HG03097 (cell line): ENCODE data around the gene DIRAS2.

Source experiments
- ATAC-seq: cut with Tn5 transposase; IDR thresholded peaks from one replicate; pipeline ENCODE4 v1.9.1; 2021; ENCODE audit not compliant: unreplicated experiment, low FRiP score

DIRAS2 gene

DNA sequence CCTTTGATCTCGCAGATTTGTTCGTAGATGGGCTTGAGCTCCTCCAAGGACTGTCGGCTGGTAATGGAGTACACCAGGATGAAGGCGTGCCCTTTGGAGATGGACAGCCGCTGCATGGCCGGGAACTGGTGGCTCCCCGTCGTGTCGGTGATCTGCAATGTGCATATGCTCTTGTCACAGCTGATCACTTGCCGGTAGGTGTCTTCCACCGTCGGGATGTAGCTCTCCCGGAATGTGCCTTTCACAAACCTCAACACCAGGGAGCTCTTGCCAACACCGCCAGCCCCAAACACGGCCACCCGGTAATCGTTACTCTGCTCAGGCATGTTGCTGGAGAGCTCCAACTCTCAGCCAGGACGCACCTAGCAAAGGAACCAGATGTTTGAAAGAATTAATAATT, 29.1 kb downstream of the DIRAS2 start:
- no peak for ATAC-seq

DNA sequence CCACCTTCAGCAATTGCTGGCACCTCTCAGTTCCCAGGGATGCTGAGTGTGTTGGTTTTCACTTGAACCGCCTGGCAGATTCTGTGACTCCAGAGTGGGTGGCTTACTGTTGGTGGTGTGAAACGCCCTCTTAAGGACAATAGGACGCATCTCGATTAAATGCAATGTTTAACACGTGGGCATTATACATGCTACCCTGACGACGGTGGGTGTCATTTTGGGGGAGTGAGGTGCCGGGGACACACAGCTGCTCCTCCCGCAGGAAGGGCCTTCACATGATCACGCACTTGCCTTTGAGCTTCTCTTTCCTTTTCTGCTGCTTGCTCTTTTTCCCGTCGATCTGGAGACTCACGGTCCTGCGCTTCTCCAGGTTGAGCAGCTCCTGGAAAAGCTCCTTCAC, 29.7 kb downstream of the DIRAS2 start:
- ATAC-seq = no peak

DNA sequence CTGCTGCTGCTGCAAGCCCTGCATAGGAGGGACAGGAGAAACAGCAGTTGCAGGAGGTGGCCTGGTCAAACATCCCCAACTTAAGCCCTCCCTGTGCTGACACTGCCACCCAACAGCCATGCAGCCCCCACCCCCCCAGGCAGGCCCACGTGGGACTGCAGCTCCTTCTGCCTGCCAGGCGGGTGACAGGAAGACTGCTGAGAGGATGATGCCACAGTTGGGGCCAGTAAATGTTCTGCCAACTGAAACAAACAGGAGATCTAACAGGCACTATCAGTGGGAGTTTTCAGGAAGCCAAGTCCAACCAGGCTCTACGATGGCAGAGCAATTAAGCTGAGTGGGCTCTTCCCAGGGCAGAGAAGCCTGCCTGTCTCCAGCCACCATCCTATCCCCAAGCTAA, 31.1 kb downstream of the DIRAS2 start:
- no peak for ATAC-seq

DNA sequence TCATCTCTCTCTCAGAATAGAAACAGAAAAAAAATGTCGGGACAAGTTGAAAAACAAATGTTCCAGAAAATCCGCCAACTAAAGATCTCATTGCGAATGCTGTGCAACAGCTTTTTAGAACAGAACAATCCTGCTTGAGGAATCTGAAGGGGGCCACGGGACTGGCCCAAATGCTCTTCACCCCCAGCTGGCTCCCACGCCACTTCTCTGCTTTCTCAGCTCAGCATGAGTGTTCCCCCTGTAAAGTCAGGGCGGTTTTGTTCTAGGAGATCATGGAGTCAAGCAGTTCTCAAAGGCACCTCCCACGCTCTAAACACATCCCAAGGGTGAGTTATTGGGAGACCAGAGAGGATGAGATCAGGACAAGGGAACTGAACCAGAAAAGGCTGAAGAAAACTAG, 31.5 kb downstream of the DIRAS2 start:
- no peak for ATAC-seq

DNA sequence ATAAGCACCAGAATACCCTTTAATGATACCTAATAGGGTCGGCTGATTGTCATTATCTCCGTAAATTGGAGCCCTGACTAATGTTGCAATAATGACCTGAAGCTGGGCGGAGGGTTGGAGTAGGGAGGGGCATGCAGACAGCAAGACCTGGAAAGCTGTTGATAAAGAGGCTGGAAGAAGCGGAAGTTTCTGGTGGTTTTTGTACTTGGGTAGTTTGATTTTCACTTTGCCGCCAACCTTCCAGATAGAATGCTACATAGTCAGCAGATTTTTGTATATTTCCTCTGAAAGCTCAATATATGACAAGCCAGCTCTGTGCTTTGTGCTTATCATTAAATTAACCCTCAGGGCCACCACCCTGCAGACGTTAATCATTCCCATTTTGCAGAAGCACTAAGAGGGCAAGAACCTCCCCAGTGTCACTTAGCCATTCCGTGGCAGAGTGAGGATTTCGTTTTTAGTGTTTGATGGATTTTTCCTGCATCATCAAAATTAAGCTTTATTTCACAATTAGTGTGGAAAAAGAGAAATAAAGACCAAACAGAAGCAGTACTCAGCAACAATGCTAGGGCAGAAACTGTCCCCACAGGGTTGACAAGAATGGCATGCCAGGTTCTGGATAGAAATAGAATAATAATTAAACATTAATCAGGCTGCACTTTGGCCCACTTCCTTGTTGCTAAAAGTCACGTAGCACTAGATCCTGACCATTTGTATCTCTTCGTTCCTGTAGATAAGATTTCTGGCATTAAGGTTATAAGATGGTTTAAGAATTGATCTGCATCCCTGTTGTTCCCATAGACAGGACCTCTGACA, 34.7 kb downstream of the DIRAS2 start:
- ATAC-seq = no peak

DNA sequence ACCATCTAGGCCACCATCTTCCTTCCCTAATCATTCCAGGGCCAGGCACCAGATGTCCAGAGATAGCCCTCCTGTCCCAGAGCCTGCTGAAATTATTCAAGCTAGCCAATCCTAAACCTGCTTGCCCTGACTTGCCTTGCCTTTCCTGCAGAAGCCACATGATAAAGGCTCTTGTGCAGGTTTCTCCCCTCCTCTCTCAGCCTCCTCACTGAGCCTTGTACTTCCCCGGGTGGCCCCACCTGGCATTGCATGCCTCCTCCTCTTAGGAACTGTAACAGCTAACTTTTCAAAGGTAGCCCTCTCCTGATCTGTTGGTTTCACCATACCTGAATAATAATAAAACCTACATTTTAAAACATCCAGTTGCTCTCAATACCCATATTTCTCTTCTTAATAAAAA, 42.6 kb downstream of the DIRAS2 start:
- no peak for ATAC-seq

DNA sequence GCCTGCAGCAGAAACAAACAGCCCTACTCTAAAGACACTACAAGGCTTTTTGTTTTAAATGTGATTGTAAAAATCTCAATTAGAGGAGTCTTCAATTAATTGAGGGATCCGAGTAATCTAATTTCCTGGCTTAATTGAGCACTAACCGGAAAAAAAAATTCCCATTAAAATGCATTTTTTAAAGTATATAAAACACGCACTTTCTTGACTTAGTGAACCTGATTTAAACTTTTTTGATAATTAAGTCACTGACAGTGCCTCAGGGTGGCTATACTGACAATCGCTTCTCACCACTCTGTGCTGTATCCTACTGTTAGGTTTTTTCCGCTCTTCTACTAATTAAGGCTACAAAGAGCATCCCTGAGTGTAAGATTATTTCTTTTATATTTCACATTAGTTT, 44.4 kb downstream of the DIRAS2 start:
- no peak for ATAC-seq

DNA sequence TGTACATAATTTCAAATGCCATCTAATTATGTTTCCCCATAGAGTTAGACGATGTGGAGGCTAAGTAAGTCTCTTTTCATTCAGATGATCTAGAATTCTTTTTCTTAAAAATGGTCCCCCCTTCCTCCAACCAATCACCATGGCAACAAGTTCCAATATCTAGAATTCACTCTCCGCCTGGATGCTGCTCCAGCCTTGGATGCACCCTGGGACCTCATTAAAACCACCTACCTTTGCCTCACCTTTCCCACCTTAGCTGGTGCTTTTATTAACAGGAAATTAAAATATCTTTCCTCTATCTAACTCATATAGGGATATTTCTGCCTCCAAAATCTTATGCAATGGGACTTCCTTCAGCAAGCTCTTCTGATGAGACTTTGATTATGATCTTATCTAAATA, 49.0 kb downstream of the DIRAS2 start:
- ATAC-seq = no peak

DNA sequence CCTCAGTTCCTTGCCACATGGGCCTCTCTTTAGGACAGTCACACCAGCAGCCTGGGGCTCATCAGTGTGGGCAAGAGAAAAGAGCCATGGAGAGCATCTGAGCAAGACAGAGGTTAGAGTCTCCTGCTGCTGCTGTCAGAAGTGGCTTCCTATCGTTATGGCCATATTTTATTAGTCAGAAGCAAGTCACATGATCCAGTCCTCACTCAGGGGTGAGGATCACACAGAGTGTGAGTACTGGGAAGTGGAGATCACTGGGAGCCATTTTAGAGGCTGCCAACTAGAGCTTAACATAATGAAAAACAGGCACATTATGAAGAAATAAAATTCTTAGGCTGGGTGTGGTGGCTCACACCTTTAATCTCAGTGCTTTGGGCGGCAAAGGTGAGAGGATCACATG, 62.0 kb downstream of the DIRAS2 start:
- ATAC-seq = no peak

DNA sequence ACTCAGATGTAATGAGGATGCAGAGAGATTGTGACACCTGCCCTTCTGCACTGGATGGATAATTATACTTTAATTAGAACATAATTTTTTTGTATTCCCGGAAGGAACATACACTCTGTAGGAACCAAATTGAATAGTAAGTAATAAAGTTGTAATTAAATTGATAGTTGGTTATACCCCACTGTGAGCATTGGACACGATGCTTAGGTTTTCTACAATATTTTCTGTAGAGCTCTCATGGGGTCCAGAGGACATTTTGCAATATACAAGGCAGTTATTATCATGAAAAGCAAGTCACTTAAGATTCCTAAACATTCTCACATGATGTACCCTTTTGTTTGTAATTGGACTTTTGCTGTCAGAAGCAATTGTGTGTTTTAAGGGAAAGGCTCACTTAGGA, 63.4 kb downstream of the DIRAS2 start:
- ATAC-seq = no peak

DNA sequence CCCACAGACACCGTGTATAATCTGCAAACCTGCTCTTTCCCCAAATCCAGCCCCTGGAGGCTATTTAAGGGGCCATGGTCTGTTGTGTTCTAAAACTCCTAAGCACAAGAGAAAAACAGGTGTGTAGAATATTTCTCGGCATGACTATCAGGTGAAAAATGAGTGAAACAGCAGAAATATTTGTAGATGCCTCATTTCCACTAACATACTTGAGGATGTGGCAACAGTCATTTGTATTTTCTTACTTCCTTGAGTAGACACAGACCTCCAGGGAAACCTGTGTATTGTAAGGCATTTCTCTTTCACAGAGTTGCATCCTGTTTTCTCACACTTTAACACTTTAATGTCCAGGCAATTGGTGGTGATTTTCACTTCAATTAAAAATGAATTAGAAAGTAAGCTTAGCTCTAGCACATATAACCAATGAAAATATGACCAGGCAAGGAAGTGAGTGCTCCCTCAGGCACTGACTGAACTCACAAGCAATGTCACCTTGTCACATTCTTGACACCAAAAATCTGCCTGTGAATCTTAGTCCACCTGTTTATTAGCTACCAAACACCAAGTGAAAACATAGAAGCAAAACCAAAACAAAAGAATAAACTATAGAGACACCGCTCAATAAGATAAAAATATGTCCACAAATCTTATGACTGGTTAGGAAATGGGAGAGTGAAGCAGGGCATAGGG, 64.4 kb downstream of the DIRAS2 start:
- no peak for ATAC-seq

DNA sequence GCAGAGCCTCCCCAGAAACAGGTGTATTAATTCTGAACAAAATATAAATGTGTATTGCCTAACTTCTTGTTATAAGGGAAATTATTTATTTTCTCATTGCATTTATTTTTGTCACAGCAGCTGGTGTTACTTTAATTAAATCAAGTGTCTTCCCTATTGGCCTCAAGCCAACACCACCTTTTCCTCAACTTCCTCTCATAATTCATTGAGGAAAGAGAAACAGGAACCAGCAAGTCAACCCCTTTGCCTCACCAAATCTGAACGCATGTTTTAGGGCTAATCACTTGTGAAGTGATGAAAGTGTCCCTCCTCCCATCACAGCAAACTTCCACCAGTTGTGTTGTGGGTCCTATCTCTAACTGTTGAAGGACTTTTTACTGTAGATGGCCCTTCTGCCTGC, 73.1 kb downstream of the DIRAS2 start:
- no peak for ATAC-seq

DNA sequence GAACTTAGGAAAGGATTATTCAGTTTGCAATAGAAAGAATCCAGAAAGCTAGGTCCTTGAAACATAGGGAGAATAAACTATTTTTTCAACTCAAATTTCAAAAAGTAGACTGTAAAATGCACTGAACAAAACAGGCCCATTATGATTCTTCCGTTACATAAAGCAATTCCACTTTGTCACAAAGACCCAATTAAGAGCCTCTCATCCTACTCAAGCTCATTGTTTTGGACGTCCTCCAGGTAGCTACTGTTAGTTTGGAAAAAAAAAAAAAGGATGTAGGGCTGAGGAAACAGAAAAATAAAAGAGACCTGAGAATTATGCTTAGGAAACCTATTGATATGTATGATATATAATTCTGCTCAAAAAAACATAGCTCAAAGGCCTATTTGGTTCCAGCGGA, 74.0 kb downstream of the DIRAS2 start:
- ATAC-seq = no peak

DNA sequence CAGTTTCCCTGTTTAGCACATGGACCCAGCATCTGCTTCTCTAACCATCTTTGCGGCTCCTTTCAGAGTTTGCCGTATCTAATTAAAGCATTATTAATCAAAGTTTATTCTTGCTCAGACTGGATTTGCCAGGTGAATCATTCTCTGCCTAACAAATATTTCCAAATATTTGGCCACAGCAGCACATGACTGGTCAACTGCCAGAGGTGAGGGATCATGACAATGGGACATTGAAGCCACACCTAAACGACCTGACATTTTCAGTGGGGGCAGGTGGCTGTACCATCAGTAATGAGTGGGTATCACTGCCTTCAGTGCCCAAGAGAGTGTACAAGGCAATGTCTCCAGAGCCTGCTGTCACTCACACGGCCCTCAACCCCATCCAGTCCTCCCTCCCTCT, 80.4 kb downstream of the DIRAS2 start:
- no peak for ATAC-seq
